Mucosa of rectum (tissue), 2 donors: ENCODE results near the gene LXN.

Experiments used
- H3K27ac ChIP-seq, 2 donors: one replicate each; pipeline ENCODE4 v1.7.0; 2013; ENCODE audit warnings: inconsistent platforms in 2 of 2, low read depth in 2 of 2, low read length in 2 of 2
- H3K27me3 ChIP-seq, 2 donors: one replicate each; pipeline ENCODE4 v1.7.0; 2013; ENCODE audit warnings: low read length in 2 of 2; ENCODE audit not compliant: control insufficient read depth in 2 of 2, insufficient read depth in 2 of 2
- H3K36me3 ChIP-seq, 2 donors: one replicate each; pipeline ENCODE4 v1.7.0; 2013; ENCODE audit warnings: low read length in 2 of 2; ENCODE audit not compliant: control insufficient read depth in 2 of 2, insufficient read depth in 2 of 2
- H3K4me1 ChIP-seq, 2 donors: one replicate each; pipeline ENCODE4 v1.7.0; 2013; ENCODE audit warnings: low read length in 2 of 2, mild to moderate bottlenecking in 1 of 2; ENCODE audit not compliant: control insufficient read depth in 2 of 2, insufficient read depth in 2 of 2
- H3K4me3 ChIP-seq, 2 donors: one replicate each; pipeline ENCODE4 v1.7.0; 2013; ENCODE audit warnings: low read length in 2 of 2
- H3K9ac ChIP-seq, 2 donors: one replicate each; pipeline ENCODE4 v1.7.0; 2013; ENCODE audit warnings: low read length in 2 of 2, low read depth in 1 of 2, mild to moderate bottlenecking in 1 of 2
- H3K9me3 ChIP-seq, 2 donors: one replicate each; pipeline ENCODE4 v1.7.0; 2013; ENCODE audit warnings: low read length in 2 of 2; ENCODE audit not compliant: control insufficient read depth in 2 of 2
- donor health status: healthy.
- donor health status: Normal muscosa, but diverticular disease.

The LXN gene

GRCh38 chr3:158672215-158673176 lies at the start of gene LXN:
Gene LXN, minus strand, starts transcription at chr3:158672648. Its CDS starts 170 bp downstream, at chr3:158672478.
- peaks cover 6 to 8% of the 10 kb centered on the region in 2 donors for H3K4me1 ChIP-seq
- peaks cover 15 to 20% of the 10 kb centered on the region in 2 donors for H3K36me3 ChIP-seq
- peak within 1 kb of the TSS; percentile 81 to 93 for H3K4me3 ChIP-seq
- H3K27ac ChIP-seq: peak within 1 kb of the TSS; percentile 83 to 91
- H3K9me3 ChIP-seq: no peaks in the 10 kb centered on the region
- no peaks in the 10 kb centered on the region for H3K27me3 ChIP-seq
- peak within 1 kb of the TSS; percentile 85 to 90 for H3K9ac ChIP-seq

- Histone ChIP-seq H3K4me1 (peaks cover 39 to 49% of the 10 kb centered on the region in 2 donors), H3K9me3 (no peaks in the 10 kb centered on the region), H3K4me3 (no peak overlapping the region), H3K36me3 (no peaks in the 10 kb centered on the region), H3K9ac (no peak overlapping the region), H3K27me3 (no peaks in the 10 kb centered on the region), H3K27ac (peak overlapping the region; percentile 87 to 91)
Measured at GRCh38 chr3:158722108-158722507, 49.7 kb upstream of the LXN start.

GRCh38 chr3:158718490-158719170 lies 46.2 kb upstream of the LXN start:
- H3K27ac ChIP-seq: no peak overlapping the region
- H3K36me3 ChIP-seq: no peaks in the 10 kb centered on the region
- no peaks in the 10 kb centered on the region for H3K9me3 ChIP-seq
- H3K4me3 ChIP-seq: no peak overlapping the region
- no peaks in the 10 kb centered on the region for H3K27me3 ChIP-seq
- no peak overlapping the region for H3K9ac ChIP-seq
- peaks cover 9 to 18% of the 10 kb centered on the region in 2 donors for H3K4me1 ChIP-seq

- peaks cover 7 to 25% of the 10 kb centered on the region in 2 donors for H3K4me1 ChIP-seq
- no peak overlapping the region for H3K27ac ChIP-seq
- no peak overlapping the region for H3K4me3 ChIP-seq
Measured at GRCh38 chr3:158717576-158717975, 45.1 kb upstream of the LXN start.

GRCh38 chr3:158713094-158713499 lies 40.6 kb upstream of the LXN start:
- Histone ChIP-seq H3K4me3 (no peak overlapping the region), H3K9ac (peak overlapping the region in 1 of 2 donors; percentile 2), H3K36me3 (peaks cover 4 to 11% of the 10 kb centered on the region in 2 donors), H3K4me1 (peaks cover 6 to 17% of the 10 kb centered on the region in 2 donors), H3K9me3 (no peaks in the 10 kb centered on the region), H3K27ac (peak overlapping the region; percentile 29 to 66), H3K27me3 (no peaks in the 10 kb centered on the region)

More at GRCh38 chr3:158717576-158717975, 45.1 kb upstream of the LXN start:
- H3K9me3 ChIP-seq: no peaks in the 10 kb centered on the region
- no peak overlapping the region for H3K9ac ChIP-seq
- no peaks in the 10 kb centered on the region for H3K36me3 ChIP-seq
- no peaks in the 10 kb centered on the region for H3K27me3 ChIP-seq

GRCh38 chr3:158712443-158712842 lies 40.0 kb upstream of the LXN start:
- H3K36me3 ChIP-seq: peaks cover 8 to 11% of the 10 kb centered on the region in 2 donors
- peak overlapping the region in 1 of 2 donors; percentile 66 for H3K27ac ChIP-seq
- H3K9ac ChIP-seq: no peak overlapping the region
- no peak overlapping the region for H3K4me3 ChIP-seq
- peaks cover 6 to 17% of the 10 kb centered on the region in 2 donors for H3K4me1 ChIP-seq
- H3K9me3 ChIP-seq: no peaks in the 10 kb centered on the region
- no peaks in the 10 kb centered on the region for H3K27me3 ChIP-seq

- no peaks in the 10 kb centered on the region for H3K27me3 ChIP-seq
- H3K36me3 ChIP-seq: peaks cover 8 to 11% of the 10 kb centered on the region in 2 donors
- peaks cover 6 to 17% of the 10 kb centered on the region in 2 donors for H3K4me1 ChIP-seq
- no peak overlapping the region for H3K9ac ChIP-seq
- no peak overlapping the region for H3K4me3 ChIP-seq
- H3K9me3 ChIP-seq: no peaks in the 10 kb centered on the region
- H3K27ac ChIP-seq: peak overlapping the region in 1 of 2 donors; percentile 38
Measured at GRCh38 chr3:158711886-158712285, 39.4 kb upstream of the LXN start.

GRCh38 chr3:158710601-158711000 lies 38.2 kb upstream of the LXN start:
- H3K27ac ChIP-seq: no peak overlapping the region
- no peak overlapping the region for H3K9ac ChIP-seq
- H3K4me1 ChIP-seq: peaks cover 6 to 17% of the 10 kb centered on the region in 2 donors
- H3K36me3 ChIP-seq: peaks cover 8 to 11% of the 10 kb centered on the region in 2 donors
- H3K27me3 ChIP-seq: no peaks in the 10 kb centered on the region
- no peaks in the 10 kb centered on the region for H3K9me3 ChIP-seq
- no peak overlapping the region for H3K4me3 ChIP-seq

- Histone ChIP-seq H3K36me3 (peaks cover 10 to 16% of the 10 kb centered on the region in 2 donors), H3K9me3 (no peaks in the 10 kb centered on the region), H3K27ac (no peak overlapping the region), H3K4me3 (no peak overlapping the region), H3K9ac (no peak overlapping the region), H3K27me3 (no peaks in the 10 kb centered on the region), H3K4me1 (peaks cover 6 to 17% of the 10 kb centered on the region in 2 donors)
Measured at GRCh38 chr3:158709666-158710083, 37.2 kb upstream of the LXN start.

GRCh38 chr3:158703566-158703965 lies 31.1 kb upstream of the LXN start:
- Histone ChIP-seq H3K36me3 (peaks cover 11 to 13% of the 10 kb centered on the region in 2 donors), H3K27ac (no peak overlapping the region), H3K4me3 (no peak overlapping the region), H3K9ac (no peak overlapping the region), H3K27me3 (no peaks in the 10 kb centered on the region), H3K9me3 (no peaks in the 10 kb centered on the region), H3K4me1 (no peaks in the 10 kb centered on the region)
